Astrocyte (in vitro differentiated cells and primary cell): ENCODE results near the gene MYL9. TPM values are rescaled to one million over a fixed set of nuclear protein-coding genes. Genes with fewer than 3 reads are reported as not detected.

Experiments used
- DNase-seq: peaks from one replicate; pipeline ENCODE4 v3.0.0-alpha.2; 2010; ENCODE audit warnings: low read depth
- FAIRE-seq: peaks from 2 replicates; lab custom pipeline; 2011; peaks lifted over from hg19 to GRCh38; lab: Jason Lieb, UNC
- H2AFZ ChIP-seq: 2 replicates; pipeline ENCODE4 v1.6.0; 2012; ENCODE audit warnings: low read depth, low read length, inconsistent platforms
- H3K27ac ChIP-seq: 2 replicates; pipeline ENCODE4 v1.5.1; 2011; ENCODE audit warnings: low read depth, low read length, inconsistent platforms
- H3K27me3 ChIP-seq: 2 replicates; pipeline ENCODE4 v1.6.0; 2011; ENCODE audit warnings: low read length, inconsistent platforms; ENCODE audit not compliant: insufficient read depth
- H3K36me3 ChIP-seq: 2 replicates; pipeline ENCODE4 v1.5.1; 2011; ENCODE audit warnings: low read length, inconsistent platforms; ENCODE audit not compliant: insufficient read depth
- H3K4me1 ChIP-seq: 2 replicates; pipeline ENCODE4 v1.5.1; 2011; ENCODE audit warnings: low read length, inconsistent platforms; ENCODE audit not compliant: insufficient read depth
- H3K4me2 ChIP-seq: 2 replicates; pipeline ENCODE4 v1.6.0; 2012; ENCODE audit warnings: low read length, inconsistent platforms
- H3K4me3 ChIP-seq: 2 replicates; pipeline ENCODE4 v1.5.1; 2011; ENCODE audit warnings: low read depth, mild to moderate bottlenecking, low read length, inconsistent platforms; ENCODE audit not compliant: insufficient read depth
- H3K79me2 ChIP-seq: 2 replicates; pipeline ENCODE4 v1.6.0; 2012; ENCODE audit warnings: mild to moderate bottlenecking, low read length, inconsistent platforms; ENCODE audit not compliant: insufficient read depth
- H3K9ac ChIP-seq: 2 replicates; pipeline ENCODE4 v1.6.0; 2012; ENCODE audit warnings: mild to moderate bottlenecking, low read length, inconsistent platforms
- H3K9me3 ChIP-seq: 2 replicates; pipeline ENCODE4 v1.5.1; 2012; ENCODE audit warnings: low read depth, mild to moderate bottlenecking, low read length, inconsistent platforms; ENCODE audit not compliant: insufficient read depth
- H4K20me1 ChIP-seq: 2 replicates; pipeline ENCODE4 v1.6.0; 2012; ENCODE audit warnings: low read length, inconsistent platforms; ENCODE audit not compliant: insufficient read depth
- H3K27ac Mint-ChIP-seq: one replicate; pipeline ENCODE4 v1.8.0; 2021; ENCODE audit warnings: mild to moderate bottlenecking, mixed read lengths; ENCODE audit not compliant: unreplicated experiment
- H3K27me3 Mint-ChIP-seq: one replicate; pipeline ENCODE4 v1.8.0; 2021; ENCODE audit warnings: low read depth, mixed read lengths; ENCODE audit not compliant: unreplicated experiment
- H3K36me3 Mint-ChIP-seq: one replicate; pipeline ENCODE4 v1.8.0; 2021; ENCODE audit warnings: low read depth, mixed read lengths; ENCODE audit not compliant: unreplicated experiment
- H3K4me1 Mint-ChIP-seq: one replicate; pipeline ENCODE4 v1.8.0; 2021; ENCODE audit warnings: low read depth, mixed read lengths; ENCODE audit not compliant: unreplicated experiment
- H3K4me3 Mint-ChIP-seq: one replicate; pipeline ENCODE4 v1.8.0; 2021; ENCODE audit warnings: mild to moderate bottlenecking, moderate library complexity, mixed read lengths; ENCODE audit not compliant: unreplicated experiment
- H3K9me3 Mint-ChIP-seq: one replicate; pipeline ENCODE4 v1.8.0; 2021; ENCODE audit warnings: mild to moderate bottlenecking, mixed read lengths; ENCODE audit not compliant: unreplicated experiment
- EZH2 ChIP-seq: IDR thresholded peaks from 2 replicates; pipeline ENCODE4 v1.6.1; 2012; ENCODE audit warnings: mild to moderate bottlenecking, low read length, inconsistent platforms; ENCODE audit not compliant: insufficient read depth
- total RNA-seq: library from RNA; stranded (reverse); gene quantifications from 2 replicates; pipeline ENCODE4 v1.2.1, GENCODE V29; 2021
- TF ChIP-seq, protein P1 (sequence below): IDR thresholded peaks from 2 replicates; pipeline ENCODE4 v1.5.1; 2011; ENCODE audit warnings: low read depth, mild to moderate bottlenecking, inconsistent platforms, low read length, moderate library complexity; ENCODE audit not compliant: insufficient read depth

The MYL9 gene
- total RNA-seq, 1 donor from 2014 or later = 1,247 TPM

DNA sequence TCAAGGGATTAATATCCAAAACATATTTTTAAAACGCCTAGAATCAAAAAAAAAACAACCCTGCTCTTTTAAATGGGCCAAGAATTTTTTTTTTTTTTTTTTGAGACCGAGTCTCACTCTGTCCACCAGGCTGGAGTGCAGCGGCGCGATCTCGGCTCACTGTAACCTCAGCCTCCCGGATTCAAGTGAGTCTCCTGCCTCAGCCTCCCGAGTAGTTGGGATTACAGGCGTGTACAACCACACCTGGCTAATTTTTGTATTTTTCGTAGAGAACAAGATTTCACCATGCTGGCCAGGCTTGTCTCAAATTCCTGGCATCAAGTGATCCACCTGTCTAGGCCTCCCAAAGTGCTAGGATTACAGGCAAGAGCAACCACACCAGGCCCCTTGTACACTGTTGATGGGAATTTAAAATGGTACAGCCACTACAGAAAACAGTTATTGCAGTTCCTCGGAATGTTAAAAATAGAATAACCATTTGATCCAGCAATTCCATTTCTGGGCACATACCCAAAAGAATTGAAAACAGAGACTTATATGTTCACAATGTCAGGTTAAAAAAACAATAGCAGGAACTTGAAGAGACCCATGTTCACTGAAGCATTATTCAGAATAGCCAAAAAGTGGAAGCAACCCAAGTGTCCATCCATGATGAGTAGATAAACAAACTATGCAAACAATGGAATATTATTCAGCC, 3.1 kb upstream of the MYL9 start:
- H3K4me3 ChIP-seq = no peak overlapping the region
- H3K4me3 Mint-ChIP-seq = no peak overlapping the region
- H3K4me1 ChIP-seq = peaks cover 22% of the 10 kb centered on the region
- H3K9me3 ChIP-seq = no peaks in the 10 kb centered on the region
- no peak overlapping the region for H3K27ac ChIP-seq
- H3K36me3 Mint-ChIP-seq = no peaks in the 10 kb centered on the region
- H3K36me3 ChIP-seq = no peaks in the 10 kb centered on the region
- FAIRE-seq = no peak
- peaks cover 11% of the 10 kb centered on the region for H3K4me1 Mint-ChIP-seq
- H3K4me2 ChIP-seq = peak overlapping the region; percentile 38
- no peak overlapping the region for H3K9ac ChIP-seq
- no peaks in the 10 kb centered on the region for H3K9me3 Mint-ChIP-seq
- peaks cover 27% of the 10 kb centered on the region for H3K79me2 ChIP-seq
- H2AFZ ChIP-seq = no peak overlapping the region
- H3K27me3 Mint-ChIP-seq = no peaks in the 10 kb centered on the region
- H4K20me1 ChIP-seq = peaks cover 17% of the 10 kb centered on the region
- H3K27ac Mint-ChIP-seq = no peak overlapping the region
- peak; percentile 49 for DNase-seq
- no peak for TF ChIP-seq EZH2
- TF ChIP-seq, protein P1, sequence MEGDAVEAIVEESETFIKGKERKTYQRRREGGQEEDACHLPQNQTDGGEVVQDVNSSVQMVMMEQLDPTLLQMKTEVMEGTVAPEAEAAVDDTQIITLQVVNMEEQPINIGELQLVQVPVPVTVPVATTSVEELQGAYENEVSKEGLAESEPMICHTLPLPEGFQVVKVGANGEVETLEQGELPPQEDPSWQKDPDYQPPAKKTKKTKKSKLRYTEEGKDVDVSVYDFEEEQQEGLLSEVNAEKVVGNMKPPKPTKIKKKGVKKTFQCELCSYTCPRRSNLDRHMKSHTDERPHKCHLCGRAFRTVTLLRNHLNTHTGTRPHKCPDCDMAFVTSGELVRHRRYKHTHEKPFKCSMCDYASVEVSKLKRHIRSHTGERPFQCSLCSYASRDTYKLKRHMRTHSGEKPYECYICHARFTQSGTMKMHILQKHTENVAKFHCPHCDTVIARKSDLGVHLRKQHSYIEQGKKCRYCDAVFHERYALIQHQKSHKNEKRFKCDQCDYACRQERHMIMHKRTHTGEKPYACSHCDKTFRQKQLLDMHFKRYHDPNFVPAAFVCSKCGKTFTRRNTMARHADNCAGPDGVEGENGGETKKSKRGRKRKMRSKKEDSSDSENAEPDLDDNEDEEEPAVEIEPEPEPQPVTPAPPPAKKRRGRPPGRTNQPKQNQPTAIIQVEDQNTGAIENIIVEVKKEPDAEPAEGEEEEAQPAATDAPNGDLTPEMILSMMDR = no peak
- H3K27me3 ChIP-seq = no peaks in the 10 kb centered on the region

DNA sequence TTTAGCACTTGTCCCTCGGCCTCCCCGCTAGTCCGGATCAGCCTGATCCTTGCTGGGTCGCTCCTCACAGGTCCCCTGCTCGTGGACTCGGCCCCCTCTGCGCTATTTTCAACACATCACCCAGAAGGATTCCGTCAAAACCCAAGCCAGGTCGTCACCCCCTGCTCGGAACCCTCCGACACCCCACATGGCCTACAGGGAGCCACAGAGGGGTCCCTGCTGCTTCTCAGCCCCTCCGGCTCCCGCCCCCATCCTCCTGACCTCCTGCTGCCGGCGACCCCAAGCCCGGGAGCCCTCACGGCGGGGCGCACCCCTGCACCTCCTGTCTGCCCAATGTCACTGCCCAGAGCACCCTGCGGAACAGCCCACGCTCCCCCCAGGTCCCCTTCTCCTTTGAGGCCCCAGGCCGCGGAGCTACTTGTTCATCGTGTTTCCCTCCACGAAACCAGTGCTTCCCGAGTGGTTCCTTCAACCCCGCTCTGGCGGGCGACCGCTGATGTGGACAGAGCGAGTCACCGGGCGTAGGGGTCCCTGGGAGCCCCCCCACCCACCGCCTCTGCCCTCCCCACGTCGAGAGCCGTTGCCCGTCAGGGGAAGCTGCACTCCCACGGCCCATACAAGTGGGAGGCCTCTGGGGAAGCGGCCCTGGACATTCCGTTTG, 638 bp upstream of the MYL9 start:
- Histone ChIP-seq H3K27me3 (no peaks in the 10 kb centered on the region), H3K4me2 (peak overlapping the region; percentile 99), H3K27ac (peak overlapping the region; percentile 75), H3K9me3 (no peaks in the 10 kb centered on the region), H2AFZ (peak overlapping the region; percentile 71), H3K4me1 (peaks cover 40% of the 10 kb centered on the region), H3K4me3 (peak overlapping the region; percentile 86), H3K36me3 (no peaks in the 10 kb centered on the region), H3K9ac (peak overlapping the region; percentile 96), H4K20me1 (peaks cover 42% of the 10 kb centered on the region), H3K79me2 (peaks cover 49% of the 10 kb centered on the region)
- Mint-ChIP-seq H3K36me3 (peaks cover 11% of the 10 kb centered on the region), H3K27ac (no peak overlapping the region), H3K9me3 (no peaks in the 10 kb centered on the region), H3K4me1 (peaks cover 28% of the 10 kb centered on the region), H3K27me3 (no peaks in the 10 kb centered on the region), H3K4me3 (peak overlapping the region; percentile 75)
- no peak for TF ChIP-seq EZH2
- TF ChIP-seq, protein P1 = no peak
- FAIRE-seq (no peak), DNase-seq (no peak)
